Measurements from ENCODE around the gene ABCB8.

- no peak for TF ChIP-seq CTCF (IDR thresholded peaks at IDR 0.05)
- TF ChIP-seq POLR2A (IDR thresholded peaks at IDR 0.05) = no peak
- no peak for TF ChIP-seq POLR2AphosphoS5 (IDR thresholded peaks at IDR 0.05)
- no peak for TF ChIP-seq EP300 (IDR thresholded peaks at IDR 0.05)
Observed at GRCh38 chr7:151015967-151016366, 12.3 kb upstream of the ABCB8 start.

Measured in upper lobe of left lung (tissue), 4 donors.